HG02571 (cell line): ENCODE data around the gene KLK4.

ENCODE experiments used
- ATAC-seq: cut with Tn5 transposase; IDR thresholded peaks from one replicate; pipeline ENCODE4 v1.9.1; 2021; ENCODE audit warnings: mild to moderate bottlenecking, moderate library complexity; ENCODE audit not compliant: unreplicated experiment

KLK4 gene, protein sequence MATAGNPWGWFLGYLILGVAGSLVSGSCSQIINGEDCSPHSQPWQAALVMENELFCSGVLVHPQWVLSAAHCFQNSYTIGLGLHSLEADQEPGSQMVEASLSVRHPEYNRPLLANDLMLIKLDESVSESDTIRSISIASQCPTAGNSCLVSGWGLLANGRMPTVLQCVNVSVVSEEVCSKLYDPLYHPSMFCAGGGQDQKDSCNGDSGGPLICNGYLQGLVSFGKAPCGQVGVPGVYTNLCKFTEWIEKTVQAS

GRCh38 chr19:50911206-50912101, at the start of gene KLK4:
Gene KLK4, minus strand, starts transcription at chr19:50911395. Its CDS starts 657 bp downstream, at chr19:50910738.
- no peak for ATAC-seq

DNA sequence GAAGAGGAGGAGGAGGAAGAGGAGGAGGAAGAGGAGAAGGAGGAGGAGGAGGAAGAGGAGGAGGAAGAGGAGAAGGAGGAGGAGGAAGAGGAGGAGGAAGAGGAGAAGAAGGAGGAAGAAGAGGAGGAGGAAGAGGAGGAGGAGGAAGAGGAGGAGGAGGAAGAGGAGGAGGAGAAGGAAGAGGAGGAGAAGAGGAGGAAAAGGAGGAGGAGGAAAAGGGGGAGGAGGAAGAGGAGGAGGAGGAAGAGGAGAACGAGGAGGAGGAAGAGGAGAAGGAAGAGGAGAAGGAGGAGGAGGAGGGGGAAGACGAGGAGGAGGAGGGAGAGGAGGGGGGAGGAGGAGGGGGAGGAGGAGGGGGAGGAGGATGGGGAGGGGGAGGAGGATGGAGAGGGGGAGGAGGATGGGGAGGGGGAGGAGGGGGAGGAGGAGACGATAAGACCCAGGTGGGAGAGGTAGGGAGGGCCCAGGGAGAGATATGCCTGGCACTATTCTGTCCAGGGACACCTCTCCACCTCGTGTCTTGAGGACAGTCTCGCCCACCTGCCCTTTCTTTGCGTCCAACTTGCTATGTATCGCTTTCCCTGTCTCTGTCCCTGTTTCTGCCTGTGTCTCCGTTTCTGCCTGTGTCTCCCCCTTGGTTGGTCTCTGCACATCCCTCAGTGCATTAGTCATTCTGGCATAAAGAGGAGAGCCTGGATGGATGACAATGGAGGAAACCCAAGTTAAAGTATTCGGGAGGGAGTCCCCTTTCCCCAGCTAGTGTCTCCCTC, 48.7 kb upstream of the KLK4 start:
- no peak for ATAC-seq

DNA sequence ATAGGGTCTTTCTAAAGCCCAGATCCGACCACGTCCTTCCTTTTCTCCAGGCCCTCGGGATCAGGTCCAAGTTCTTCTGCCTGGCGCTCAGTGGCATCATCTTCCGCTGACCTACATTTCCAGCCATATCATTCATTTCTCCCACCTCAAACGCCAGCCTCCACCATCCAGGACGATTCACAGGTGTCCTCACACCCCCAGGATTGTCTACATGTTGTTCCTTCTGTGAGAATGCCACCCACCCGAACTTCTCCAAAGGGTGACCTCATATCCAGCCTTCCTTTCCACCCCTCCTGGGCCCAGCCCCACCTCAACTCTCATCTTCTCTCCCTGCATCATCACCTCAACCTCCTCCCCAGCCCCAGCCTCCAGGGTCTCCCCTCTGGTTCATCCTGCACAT, 46.4 kb upstream of the KLK4 start:
- ATAC-seq = no peak

DNA sequence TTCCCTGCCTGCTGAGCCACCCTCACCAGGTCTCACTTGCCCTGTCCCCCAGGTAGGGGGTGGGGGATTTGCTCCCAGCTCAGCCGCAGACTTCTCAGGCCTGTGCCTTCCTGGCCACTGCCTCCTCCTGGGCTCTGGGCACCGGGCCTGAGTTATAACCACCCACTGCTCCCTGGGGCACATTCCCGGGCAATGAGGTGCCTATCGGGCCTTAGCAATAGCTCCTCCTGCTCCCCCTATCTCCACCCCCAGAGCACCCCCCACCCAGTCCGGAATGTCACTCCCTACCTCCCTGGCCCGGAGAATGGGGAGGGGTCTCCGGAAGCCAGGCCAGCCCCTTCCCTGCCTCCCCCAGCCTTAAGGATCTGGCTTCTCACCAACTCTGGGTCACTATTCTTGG, 41.7 kb upstream of the KLK4 start, which contains the start of gene KLK5:
Gene KLK5 (minus strand): TSS at position 129 of the 400 bp plus-strand sequence. CDS start 381 bp downstream, outside the sequence.
- ATAC-seq = no peak

DNA sequence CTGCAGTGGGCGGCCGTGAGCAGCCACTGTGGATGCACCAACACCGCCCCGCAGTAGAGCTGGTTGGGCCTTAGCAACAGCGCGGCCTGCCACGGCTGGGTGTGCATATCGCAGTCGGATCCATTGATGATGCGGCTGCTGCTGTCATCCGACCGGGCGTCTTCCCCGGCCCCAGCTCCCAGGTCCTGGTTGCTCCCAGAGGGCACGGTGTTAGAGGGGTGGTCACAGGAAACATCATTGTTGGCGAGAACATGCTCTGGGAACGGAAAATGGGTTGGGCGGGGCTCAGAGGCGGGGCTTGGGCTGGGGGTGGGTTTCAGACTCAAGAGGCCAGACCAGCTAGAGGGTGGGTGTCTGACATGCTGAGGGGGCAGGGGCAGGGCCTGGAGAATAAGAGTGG, 38.7 kb upstream of the KLK4 start:
- no peak for ATAC-seq

- ATAC-seq = no peak
These were observed 35.9 kb upstream of the KLK4 start for GRCh38 chr19:50947123-50947522.

GRCh38 chr19:50944795-50945194, 33.6 kb upstream of the KLK4 start:
- ATAC-seq = no peak

- ATAC-seq = no peak
These were observed 32.1 kb upstream of the KLK4 start for GRCh38 chr19:50943074-50943828.

GRCh38 chr19:50939596-50939995, 28.4 kb upstream of the KLK4 start:
- ATAC-seq = no peak

- no peak for ATAC-seq
These were observed 22.4 kb upstream of the KLK4 start for GRCh38 chr19:50933640-50934039.

DNA sequence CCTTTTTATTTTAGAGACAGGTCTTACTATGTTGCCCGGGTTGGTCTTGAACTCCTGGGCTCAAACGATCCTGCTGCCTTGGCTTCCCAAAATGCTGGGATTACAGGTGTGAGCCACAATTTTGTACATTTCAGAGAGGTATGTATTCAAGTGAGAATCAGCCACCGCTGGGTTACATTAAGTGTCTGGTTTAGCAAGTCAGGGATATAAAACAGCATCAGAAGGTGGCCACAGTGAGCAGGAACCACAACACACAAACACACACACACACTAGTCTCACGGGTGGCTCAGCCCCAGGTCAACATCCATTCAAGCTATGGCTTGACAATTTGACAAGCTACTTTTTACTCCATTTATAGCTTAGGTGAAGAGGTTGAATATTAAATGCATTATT, 21.5 kb upstream of the KLK4 start:
- no peak for ATAC-seq

DNA sequence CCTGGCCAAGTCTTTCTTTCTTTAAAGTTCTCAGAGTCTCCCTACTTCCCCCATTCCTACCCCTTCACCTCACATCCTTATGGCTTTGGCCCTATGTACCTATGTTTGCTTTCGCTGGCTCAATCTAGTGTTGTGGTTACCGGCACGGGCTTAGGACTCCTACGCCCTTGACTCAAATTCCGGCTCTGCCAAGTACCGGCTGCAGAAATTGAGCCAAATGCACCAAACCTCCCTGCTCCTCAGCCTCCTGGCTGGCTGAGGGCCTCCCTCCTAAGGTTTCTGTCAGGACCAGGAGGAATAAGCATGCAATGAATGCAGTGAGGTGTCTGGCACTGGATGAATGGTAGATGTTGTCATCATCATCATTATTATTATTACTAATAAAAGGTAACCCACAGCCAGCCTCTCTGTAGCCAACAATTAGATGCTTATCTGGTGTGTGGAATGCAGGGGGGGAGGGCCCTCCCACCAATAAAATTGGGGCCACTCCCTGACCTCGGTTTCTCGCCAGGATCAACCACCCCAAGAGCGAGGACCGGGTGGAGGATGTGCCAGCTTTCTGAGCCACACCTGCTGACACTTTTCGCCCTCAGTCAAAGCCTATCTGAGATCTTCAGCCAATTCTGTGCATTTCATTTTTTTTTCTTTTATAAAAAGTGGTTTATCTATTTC, 21.0 kb upstream of the KLK4 start:
- no peak for ATAC-seq

GRCh38 chr19:50931023-50931422, 19.8 kb upstream of the KLK4 start:
- no peak for ATAC-seq

- no peak for ATAC-seq
These were observed 17.6 kb upstream of the KLK4 start for GRCh38 chr19:50928831-50929230.

- no peak for ATAC-seq
These were observed 14.9 kb upstream of the KLK4 start for GRCh38 chr19:50926144-50926543.

DNA sequence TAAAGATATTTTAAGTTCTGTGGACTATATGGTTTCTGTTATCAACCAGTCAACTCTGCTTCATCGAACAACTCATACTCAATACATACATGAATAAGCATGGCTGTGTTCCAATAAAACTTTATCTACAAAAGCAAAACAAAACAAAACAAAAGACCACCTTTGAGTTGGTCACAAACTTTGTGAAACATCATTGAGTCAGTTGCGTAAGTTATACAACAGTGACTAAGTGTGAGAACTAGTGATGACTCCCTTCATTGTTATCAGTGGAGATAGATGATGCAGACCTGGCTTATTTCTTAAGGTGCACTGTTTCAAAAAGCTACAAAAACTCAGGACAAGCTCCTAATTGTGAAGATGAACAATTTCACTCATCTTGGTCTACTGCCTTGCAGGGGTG, 14.5 kb upstream of the KLK4 start:
- ATAC-seq = no peak

DNA sequence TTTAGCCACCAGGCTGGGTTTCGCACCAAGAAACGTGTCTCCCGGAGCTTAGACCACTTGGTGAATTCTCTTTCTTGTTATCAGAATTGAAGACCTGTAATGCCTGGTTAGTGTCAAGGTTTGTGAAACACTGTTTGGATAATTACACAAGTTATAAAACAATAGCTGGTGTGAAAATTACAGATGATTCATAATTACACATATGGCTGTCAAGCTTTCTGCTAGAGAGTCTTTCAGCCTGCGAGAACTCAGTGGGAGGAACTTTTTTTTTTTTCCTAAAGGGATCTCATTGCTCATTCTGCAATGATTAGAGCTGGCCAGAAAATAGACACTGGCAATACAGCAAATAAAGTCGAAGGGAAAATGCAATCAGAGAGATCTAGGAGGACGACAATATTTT, 13.4 kb upstream of the KLK4 start:
- no peak for ATAC-seq

GRCh38 chr19:50922317-50922853, 11.2 kb upstream of the KLK4 start:
- peak; percentile 74 for ATAC-seq

- no peak for ATAC-seq
These were observed 10.5 kb upstream of the KLK4 start for GRCh38 chr19:50921426-50922316.
